Hepatocyte (in vitro differentiated cells): ENCODE results near the gene PCNA.

Experiments
- CTCF ChIP-seq: fragments of 200-600 bp; sonication (generic); IDR thresholded peaks from 2 replicates; pipeline ENCODE4 v1.5.1; 2016; ENCODE audit warnings: antibody characterized with exemption, mild to moderate bottlenecking; ENCODE audit not compliant: poor library complexity
- EZH2 ChIP-seq: fragments of 200-600 bp; sonication (generic); IDR thresholded peaks from 2 replicates; pipeline ENCODE4 v1.6.1; 2016; ENCODE audit warnings: antibody characterized with exemption, mild to moderate bottlenecking, borderline replicate concordance
- EZH2phosphoT487 ChIP-seq: fragments of 200-600 bp; sonication (generic); IDR thresholded peaks from one replicate; pipeline ENCODE4 v1.6.1; 2018; ENCODE audit warnings: antibody characterized with exemption, mild to moderate bottlenecking, low read depth, moderate library complexity; ENCODE audit not compliant: unreplicated experiment, severe bottlenecking

GRCh38 chr20:5080384-5080877 lies 39.3 kb downstream of the PCNA start:
- TF ChIP-seq CTCF (no peak), EZH2 (no peak), EZH2phosphoT487 (no peak)
